Esophagus muscularis mucosa (tissue), 4 donors: Measurements from ENCODE around the gene CBFA2T3.

Experiments used
- CTCF ChIP-seq, 3 experiments: fragments of 200-600 bp in 2 of 3; fragments of 450-650 bp in 1 of 3; sonication (generic) in 2 of 3; IDR thresholded peaks; one replicate each; pipeline ENCODE4 v1.5.1; 2017 to 2019; ENCODE audit warnings: antibody characterized with exemption in 3 of 3, mild to moderate bottlenecking in 2 of 3, moderate library complexity in 1 of 3
- EP300 ChIP-seq: sonication (generic); formaldehyde crosslinking; IDR thresholded peaks from one replicate; pipeline ENCODE4 v1.6.1; 2017; ENCODE audit warnings: antibody characterized with exemption
- POLR2A ChIP-seq: fragments of 450-650 bp; IDR thresholded peaks from one replicate; pipeline ENCODE4 v1.6.1; 2017; ENCODE audit warnings: antibody characterized with exemption, moderate library complexity, mild to moderate bottlenecking, low read depth
- POLR2AphosphoS5 ChIP-seq, 2 donors: sonication (generic); formaldehyde crosslinking; IDR thresholded peaks; one replicate each; pipeline ENCODE4 v1.6.1; 2017; ENCODE audit warnings: antibody characterized with exemption in 2 of 2

- TF ChIP-seq CTCF (IDR thresholded peaks at IDR 0.05): no peak
- TF ChIP-seq POLR2A: no peak
- TF ChIP-seq EP300: no peak
- TF ChIP-seq POLR2AphosphoS5 (IDR thresholded peaks at IDR 0.05): no peak
Measured at GRCh38 chr16:88896238-88897070, 80.6 kb downstream of the CBFA2T3 start.
